RPMI7951 (cell line): ENCODE results near the gene SUN1. TPM values are rescaled to one million over a fixed set of nuclear protein-coding genes. Genes with fewer than 3 reads are reported as not detected.
"Not testable (repeated sequence)": the region's sequence is repeated elsewhere in the genome, so short reads cannot be mapped to it uniquely, and the experiment has no call there.

Source experiments
- DNase-seq: peaks from one replicate; pipeline ENCODE4 v3.0.0-alpha.2; 2012; ENCODE audit warnings: low read depth
- total RNA-seq: library from RNA; depleted of rRNA; stranded (reverse); fragments of >200 nt; shearing (Covaris generic); gene quantifications from 2 replicates; pipeline ENCODE4 v1.2.3, GENCODE V29; 2014

SUN1 gene
- total RNA-seq, 1 experiment from 2014 or later: 67.6 TPM

DNA sequence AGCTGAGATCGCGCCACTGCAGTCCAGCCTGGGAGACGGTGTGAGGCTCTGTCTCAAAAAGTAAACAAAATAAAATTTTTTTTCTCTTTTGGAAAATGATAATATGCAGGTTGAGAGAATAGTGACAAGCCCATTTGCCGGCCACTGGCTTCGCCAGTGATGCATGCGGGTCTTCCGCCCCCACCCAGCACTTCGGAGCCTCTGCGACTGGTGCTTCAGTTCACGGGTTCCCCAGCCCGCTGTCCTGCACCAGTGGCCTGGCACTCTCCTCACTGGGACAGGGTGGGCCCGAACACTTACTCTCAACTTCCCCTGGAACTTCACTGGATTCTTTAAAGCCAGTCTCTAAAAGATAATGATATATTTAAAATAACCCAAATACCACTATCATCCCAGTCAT lies 2.7 kb downstream of the SUN1 start:
- DNase-seq: no peak

GRCh38 chr7:835485-836401 lies 3.5 kb downstream of the SUN1 start:
- DNase-seq: no peak

DNA sequence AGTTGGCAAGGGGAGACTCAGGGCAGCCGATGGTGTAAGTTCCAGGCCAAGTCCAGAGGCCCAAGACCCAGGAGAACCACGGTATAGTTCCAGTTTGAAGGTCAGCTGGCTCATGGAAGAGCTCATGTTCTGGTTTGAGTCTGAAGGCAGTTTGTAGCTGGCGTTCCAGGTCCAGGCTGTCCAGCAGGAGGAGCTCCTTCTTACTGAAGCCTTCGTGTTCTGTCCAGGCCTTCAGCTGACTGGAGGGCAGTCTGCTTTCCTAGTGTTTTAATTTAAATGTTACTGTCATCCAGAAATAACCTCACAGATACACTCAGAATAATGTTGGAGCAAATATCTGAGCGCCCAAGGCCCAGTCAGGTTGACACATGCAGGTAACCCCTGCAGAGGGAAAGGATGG lies 4.2 kb downstream of the SUN1 start:
- peak; percentile 30 for DNase-seq

DNA sequence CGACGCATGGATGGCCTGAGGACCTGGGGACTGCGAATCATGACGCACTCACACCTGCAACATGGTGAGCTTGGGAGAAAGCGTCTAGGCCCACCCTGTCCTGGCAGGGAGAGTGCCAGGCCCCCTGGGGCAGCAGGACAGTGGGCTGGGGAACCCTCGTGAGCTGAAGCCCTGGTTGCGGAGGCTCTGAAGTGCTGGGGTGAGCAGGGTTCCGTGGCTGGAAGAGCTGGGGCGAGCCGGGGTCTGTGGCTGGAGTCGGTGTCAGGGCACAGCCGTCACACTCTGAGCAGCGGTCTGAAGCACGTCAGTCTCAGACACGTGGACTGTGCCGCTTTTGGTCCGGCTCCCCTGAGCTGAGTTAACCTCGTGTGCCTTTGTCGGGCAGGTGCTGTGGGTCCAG lies 4.7 kb downstream of the SUN1 start:
- DNase-seq: no peak

- DNase-seq: no peak
Observed at GRCh38 chr7:840001-840600, 7.8 kb downstream of the SUN1 start.

DNA sequence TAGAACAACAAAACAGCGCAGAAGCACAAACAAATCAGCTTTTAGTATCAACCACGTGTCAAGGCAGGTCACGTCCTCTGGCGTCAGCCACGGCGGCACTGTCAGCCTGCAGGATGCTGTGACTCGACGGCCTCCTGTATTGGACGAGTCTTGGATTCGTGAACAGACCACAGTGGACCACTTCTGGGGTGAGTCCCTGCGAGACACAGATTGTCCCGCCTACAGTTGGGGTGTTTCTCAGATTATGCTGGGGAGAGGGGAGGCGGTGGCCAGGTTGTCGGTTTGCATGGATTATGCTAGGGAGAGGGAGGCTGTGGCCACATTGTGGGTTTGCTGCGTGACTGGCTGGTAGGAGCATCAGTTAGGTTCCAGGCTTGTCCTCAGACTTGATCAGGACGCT lies 9.7 kb downstream of the SUN1 start:
- no peak for DNase-seq

GRCh38 chr7:842431-843031 lies 10.3 kb downstream of the SUN1 start:
- no peak for DNase-seq

DNA sequence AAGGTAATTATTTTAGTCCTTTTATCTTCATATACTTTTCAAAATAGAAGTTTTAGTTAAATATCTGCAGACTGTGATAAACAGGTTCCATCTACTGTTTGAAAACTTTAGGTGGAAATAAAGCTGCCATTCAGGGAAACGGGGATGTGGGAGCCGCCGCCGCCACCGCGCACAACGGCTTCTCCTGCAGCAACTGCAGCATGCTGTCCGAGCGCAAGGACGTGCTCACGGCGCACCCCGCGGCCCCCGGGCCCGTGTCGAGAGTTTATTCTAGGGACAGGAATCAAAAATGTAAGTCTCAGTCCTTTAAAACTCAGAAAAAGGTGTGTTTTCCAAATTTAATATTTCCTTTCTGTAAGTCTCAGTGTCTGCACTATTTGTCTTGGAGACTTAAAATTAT lies 11.0 kb downstream of the SUN1 start:
- no peak for DNase-seq

- DNase-seq: no peak
Observed at GRCh38 chr7:844043-844442, 11.8 kb downstream of the SUN1 start.

- DNase-seq: no peak
Observed at GRCh38 chr7:844514-844913, 12.2 kb downstream of the SUN1 start.

DNA sequence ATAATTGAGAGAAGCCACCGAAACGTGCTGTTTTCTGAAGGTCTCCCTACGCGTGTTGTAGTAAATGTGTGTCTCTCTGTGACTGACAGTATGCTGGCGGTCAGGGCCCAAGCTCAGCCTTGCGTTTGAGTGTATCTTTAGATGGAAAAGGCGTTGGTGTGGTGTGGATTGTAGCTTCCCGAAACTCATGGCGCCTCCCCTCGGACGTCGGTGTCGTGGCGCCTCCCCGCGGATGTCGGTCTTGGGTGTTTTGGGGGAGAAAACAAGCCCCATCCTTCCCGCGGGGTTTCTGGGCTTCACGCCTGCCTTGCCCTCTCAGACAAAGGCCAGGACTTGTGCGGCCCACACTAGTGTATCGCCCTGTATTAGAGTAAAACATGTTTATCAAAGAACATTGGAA lies 12.8 kb downstream of the SUN1 start:
- no peak for DNase-seq

GRCh38 chr7:845731-846130 lies 13.5 kb downstream of the SUN1 start:
- no peak for DNase-seq

DNA sequence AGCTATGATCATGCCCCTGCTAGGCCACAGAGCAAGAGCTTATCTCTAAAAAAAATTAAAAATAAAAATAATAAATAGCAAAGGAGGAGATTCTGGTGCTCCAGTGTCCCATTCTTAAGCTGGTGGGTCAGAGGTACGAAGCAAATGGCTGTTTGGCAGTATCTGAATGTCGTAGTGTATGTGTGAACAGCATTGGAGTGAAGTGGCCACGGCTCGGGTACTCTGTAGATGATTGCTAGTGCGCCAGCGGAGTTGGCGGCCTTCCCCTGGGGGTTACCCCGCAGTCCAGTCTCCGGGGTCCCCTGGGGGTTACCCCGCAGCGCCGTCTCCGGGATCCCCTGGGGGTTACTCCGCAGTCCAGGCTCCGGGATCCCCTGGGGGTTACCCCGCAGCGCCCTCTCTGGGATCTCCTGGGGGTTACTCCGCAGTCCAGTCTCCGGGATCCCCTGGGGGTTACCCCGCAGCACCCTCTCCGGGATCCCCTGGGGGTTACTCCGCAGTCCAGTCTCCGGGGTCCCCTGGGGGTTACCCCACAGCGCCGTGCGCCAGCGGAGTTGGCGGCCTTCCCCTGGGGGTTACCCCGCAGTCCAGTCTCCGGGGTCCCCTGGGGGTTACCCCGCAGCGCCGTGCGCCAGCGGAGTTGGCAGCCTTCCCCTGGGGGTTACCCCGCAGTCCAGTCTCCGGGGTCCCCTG lies 14.8 kb downstream of the SUN1 start:
- not testable (repeated sequence) for DNase-seq

DNA sequence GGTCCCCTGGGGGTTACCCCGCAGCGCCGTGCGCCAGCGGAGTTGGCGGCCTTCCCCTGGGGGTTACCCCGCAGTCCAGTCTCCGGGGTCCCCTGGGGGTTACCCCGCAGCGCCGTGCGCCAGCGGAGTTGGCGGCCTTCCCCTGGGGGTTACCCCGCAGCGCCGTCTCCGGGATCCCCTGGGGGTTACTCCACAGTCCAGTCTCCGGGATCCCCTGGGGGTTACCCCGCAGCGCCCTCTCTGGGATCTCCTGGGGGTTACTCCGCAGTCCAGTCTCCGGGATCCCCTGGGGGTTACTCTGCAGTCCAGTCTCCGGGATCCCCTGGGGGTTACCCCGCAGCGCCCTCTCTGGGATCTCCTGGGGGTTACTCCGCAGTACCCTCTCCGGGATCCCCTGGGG lies 15.5 kb downstream of the SUN1 start:
- not testable (repeated sequence) for DNase-seq

DNA sequence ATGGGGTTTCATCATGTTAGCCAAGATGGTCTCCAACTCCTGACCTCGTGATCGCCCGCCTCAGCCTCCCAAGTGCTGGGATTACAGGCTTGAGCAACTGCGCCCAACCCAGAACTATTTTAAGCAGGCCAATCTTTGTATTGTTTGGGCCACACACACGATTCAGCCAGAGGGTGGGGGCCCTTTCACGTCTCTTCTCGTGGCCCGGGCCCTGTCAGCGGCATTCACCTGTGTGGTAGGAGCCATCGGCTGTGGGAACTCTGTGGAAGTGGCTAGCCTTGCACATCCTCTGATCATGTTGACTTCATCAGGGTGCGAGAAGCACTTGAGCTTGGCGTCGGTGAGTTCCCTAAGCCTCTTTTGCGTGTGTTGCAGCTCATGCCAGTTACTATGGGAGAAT lies 16.9 kb downstream of the SUN1 start:
- no peak for DNase-seq

- DNase-seq: no peak
Observed at GRCh38 chr7:849781-850180, 17.5 kb downstream of the SUN1 start.

DNA sequence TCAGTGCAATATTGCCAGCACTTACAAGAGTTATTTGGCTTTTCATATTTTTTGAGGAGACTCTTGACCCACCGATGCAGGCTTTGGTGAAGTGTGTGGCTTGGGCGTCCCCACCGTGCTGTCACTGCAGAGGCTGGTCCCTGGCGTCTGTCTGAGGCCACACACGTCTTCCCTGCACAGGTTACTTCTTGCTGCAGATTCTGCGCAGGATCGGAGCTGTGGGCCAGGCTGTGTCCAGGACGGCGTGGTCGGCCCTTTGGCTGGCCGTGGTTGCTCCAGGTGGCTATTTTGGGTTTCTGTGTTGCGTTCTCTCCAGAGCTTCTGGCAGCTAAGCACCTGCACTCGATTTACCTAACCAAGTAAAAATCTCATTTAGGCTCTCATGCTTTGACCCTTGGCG lies 18.9 kb downstream of the SUN1 start:
- no peak for DNase-seq

DNA sequence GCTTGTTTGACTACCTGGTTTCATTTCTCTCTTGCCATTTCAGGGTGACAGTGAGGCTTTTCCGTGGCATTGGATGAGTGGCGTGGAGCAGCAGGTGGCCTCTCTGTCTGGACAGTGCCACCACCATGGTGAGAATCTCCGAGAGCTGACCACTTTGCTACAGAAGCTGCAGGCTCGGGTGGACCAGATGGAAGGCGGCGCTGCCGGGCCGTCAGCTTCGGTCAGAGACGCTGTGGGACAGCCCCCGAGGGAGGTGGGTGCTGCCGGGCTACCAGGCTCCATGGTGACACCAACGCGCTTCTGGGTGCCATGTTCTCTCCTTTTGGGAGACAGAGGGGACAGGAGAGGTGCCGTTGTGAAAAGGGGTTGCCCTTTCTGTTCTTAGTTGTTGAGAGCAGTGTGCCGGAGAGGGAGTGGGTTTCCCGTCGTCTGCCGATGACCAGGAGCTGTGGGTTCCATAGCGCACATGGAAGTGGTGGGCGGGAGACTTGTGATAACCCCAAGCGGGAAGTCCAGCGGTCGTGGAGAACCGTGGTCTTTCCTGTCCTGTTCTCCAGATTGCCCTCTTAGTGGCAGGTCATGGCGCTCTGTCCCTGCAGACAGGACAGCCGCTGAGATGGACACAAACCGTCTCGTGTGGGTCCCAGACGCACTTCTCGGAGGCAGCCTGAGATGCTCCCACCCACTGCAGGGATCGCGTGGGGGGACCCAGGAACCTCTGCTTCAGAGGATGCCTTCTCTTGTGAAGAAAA lies 21.3 kb downstream of the SUN1 start:
- no peak for DNase-seq

GRCh38 chr7:854118-854775 lies 22.0 kb downstream of the SUN1 start:
- DNase-seq: no peak

GRCh38 chr7:855686-856369 lies 23.6 kb downstream of the SUN1 start:
- DNase-seq: no peak
